Fibroblast of upper back skin (primary cell): ENCODE results near the gene TRMT44.

Experiments
- DNase-seq: peaks from one replicate; pipeline ENCODE4 v3.0.0-alpha.2; 2013

TRMT44 gene

GRCh38 chr4:8516061-8516573 is 75.5 kb downstream of the TRMT44 start:
- no peak for DNase-seq

- peak; percentile 27 for DNase-seq
Measured at GRCh38 chr4:8516996-8517550, 76.5 kb downstream of the TRMT44 start.

- no peak for DNase-seq
Measured at GRCh38 chr4:8517946-8518345, 77.4 kb downstream of the TRMT44 start.

- DNase-seq = no peak
Measured at GRCh38 chr4:8522160-8523120, 81.9 kb downstream of the TRMT44 start.

- DNase-seq = no peak
Measured at GRCh38 chr4:8523175-8523574, 82.6 kb downstream of the TRMT44 start.

GRCh38 chr4:8523766-8524165 is 83.2 kb downstream of the TRMT44 start:
- DNase-seq = peak; percentile 52

- DNase-seq = peak; percentile 41
Measured at GRCh38 chr4:8524595-8525382, 84.2 kb downstream of the TRMT44 start.

GRCh38 chr4:8525383-8526120 is 85.0 kb downstream of the TRMT44 start:
- DNase-seq = peak; percentile 82
